CD4-positive, alpha-beta T cell treated with Interleukin-2 at 100 ng/mL for 4 hours (primary cell): ENCODE measurements around the gene TEX19.
"Not testable (repeated sequence)": the region's sequence is repeated elsewhere in the genome, so short reads cannot be mapped to it uniquely, and the experiment has no call there.

Source experiments
- DNase-seq: peaks from one replicate; pipeline ENCODE4 v3.0.0-alpha.2; 2020; ENCODE audit warnings: low spot score

TEX19 gene

GRCh38 chr17:82356845-82357355 lies 2.1 kb upstream of the TEX19 start:
- no peak for DNase-seq

GRCh38 chr17:82357394-82357793 lies 1.7 kb upstream of the TEX19 start:
- DNase-seq: no peak

DNA sequence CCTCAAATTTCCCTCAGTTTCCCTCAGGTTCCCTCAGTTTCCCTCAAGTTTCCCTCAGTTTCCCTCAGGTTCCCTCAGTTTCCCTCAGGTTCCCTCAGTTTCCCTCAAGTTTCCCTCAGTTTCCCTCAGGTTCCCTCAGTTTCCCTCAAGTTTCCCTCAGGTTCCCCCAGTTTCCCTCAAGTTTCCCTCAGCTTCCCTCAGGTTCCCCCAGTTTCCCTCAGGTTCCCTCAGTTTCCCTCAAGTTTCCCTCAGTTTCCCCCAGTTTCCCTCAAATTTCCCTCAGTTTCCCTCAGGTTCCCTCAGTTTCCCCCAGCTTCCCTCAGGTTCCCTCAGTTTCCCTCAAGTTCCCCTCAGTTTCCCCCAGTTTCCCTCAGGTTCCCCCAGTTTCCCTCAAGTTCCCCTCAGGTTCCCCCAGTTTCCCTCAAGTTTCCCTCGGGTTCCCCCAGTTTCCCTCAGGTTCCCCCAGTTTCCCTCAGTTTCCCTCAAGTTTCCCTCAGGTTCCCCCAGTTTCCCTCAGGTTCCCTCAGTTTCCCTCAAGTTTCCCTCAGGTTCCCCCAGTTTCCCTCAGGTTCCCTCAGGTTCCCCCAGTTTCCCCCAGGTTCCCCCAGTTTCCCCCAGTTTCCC lies 516 bp downstream of the TEX19 start:
- not testable (repeated sequence) for DNase-seq

- no peak for DNase-seq
Observed at GRCh38 chr17:82361885-82362633, 3.0 kb downstream of the TEX19 start.

GRCh38 chr17:82365606-82366295 lies 6.7 kb downstream of the TEX19 start:
- no peak for DNase-seq

- DNase-seq: no peak
Observed at GRCh38 chr17:82366749-82367148, 7.7 kb downstream of the TEX19 start.

GRCh38 chr17:82367724-82368524 lies 8.9 kb downstream of the TEX19 start:
- DNase-seq: no peak

DNA sequence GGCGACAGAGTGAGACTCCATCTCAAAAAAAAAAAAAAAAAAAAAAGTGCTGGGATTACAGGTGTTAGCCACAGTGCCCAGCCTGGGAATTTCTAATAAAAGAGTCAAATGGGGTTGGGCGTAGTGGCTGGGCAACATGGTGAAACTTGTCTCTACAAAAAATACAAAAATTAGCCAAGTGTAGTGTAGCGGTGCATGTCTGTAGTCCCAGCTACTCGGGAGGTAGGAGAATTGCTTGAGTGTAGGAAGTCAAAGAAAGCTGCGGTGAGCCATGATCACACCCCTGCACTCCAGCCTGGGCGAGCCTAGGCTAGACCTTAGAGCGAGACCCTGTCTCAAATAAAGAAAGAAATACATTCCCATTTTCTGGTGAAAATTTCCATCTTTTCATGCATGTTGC lies 10.2 kb downstream of the TEX19 start:
- DNase-seq: no peak

DNA sequence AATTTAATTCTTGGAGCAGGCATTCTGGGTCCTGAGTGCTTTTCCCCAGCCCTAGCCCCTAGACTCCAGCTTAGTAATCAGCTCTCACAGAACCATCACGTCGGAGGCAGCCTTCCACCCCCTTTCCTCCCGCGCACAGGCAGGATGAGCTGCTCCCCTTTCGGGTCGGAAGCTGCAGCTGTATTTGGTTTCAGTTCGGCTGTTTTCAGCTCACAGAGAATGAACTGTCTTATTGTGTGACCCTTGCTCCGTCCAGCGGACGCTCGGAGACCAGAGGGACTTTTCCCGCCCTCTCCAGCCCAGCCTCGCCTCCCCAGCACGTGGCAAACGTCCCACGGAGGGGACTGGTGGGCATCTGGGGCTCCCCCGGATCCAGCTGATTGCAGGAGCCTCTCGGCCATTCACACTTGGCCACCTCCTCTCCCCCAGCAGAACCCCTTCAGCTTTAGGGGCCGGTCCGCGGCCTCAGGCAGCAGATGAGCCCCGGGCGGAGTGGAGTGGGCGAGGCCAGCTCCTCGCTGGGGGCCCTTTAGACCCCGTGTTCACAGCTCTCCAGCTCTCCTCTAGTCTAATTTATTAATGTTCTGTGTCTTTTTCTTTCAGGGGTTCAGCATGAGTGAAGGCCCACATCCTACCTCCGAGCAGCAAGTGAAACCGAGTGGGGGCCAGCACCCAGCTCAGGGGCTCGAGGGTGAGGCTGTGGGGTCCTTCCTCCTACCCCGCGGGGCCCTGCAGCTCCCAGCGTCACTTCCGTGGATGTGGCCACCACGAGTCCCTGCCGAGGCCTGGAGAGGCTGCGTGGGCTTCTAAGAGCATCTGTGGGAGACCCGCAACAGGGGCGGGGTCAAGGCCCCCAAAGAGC lies 11.7 kb downstream of the TEX19 start:
- peak; percentile 7 for DNase-seq

- DNase-seq: no peak
Observed at GRCh38 chr17:82371333-82372248, 12.5 kb downstream of the TEX19 start, which contains the start of gene UTS2R. Gene UTS2R (plus strand): TSS chr17:82371765. CDS start chr17:82374325, 2,560 bp downstream.

DNA sequence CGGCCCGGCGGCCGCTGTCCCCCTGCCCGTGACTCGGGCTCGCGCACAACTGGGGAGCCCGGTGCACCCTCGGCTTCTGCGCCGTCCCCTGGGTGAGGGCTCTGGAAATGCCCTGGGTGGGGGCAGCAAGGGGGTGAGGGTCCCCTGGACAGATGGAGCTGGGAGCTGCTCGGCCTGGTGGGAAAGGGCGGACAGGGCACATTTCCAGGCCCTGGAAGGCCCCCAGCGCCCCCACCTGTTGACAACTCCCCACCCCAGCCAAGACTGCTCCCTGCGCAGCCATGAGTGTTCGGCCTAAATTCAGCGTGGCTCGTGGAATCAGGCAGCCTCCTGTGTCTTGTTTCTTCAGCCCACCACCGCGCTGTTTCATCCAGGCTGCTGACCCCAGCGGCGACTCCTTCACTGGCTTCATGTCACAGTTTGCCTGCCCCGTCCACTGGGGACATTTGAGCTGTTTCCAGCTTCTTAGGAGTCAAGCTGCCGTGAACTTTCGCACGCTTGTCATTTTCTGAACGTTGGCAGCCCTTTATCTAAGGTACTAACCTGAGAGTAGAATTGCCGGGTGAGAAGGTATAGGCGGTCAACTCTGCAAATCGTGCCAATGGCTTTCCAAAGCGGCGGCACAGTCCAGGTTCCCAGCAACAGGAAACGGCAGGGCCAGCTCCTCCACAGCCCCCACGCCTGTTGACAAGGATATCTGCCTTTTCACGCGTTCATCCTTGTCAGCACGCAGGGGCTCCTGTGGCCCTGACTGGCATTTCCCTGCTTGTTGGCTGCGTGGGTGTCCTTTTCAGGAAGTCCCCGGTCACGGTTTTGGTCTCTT lies 13.4 kb downstream of the TEX19 start:
- DNase-seq: no peak

DNA sequence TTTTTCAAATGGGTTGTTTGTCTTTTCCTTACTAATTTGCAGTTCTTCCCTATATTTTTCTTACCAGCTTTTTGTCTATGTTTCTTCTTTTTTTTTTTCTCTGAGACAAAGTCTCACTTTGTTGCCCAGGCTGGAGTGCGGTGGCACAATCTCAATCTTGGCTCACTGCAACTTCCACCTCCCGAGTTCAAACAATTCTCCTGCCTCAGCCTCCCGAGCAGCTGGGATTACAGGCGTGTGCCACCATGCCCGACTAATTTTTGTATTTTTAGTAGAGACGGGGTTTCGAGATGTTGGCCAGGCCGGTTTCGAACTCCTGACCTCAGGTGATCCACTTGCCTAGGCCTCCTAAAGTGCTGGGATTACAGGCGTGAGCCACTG lies 14.0 kb downstream of the TEX19 start:
- DNase-seq: not testable (repeated sequence)

DNA sequence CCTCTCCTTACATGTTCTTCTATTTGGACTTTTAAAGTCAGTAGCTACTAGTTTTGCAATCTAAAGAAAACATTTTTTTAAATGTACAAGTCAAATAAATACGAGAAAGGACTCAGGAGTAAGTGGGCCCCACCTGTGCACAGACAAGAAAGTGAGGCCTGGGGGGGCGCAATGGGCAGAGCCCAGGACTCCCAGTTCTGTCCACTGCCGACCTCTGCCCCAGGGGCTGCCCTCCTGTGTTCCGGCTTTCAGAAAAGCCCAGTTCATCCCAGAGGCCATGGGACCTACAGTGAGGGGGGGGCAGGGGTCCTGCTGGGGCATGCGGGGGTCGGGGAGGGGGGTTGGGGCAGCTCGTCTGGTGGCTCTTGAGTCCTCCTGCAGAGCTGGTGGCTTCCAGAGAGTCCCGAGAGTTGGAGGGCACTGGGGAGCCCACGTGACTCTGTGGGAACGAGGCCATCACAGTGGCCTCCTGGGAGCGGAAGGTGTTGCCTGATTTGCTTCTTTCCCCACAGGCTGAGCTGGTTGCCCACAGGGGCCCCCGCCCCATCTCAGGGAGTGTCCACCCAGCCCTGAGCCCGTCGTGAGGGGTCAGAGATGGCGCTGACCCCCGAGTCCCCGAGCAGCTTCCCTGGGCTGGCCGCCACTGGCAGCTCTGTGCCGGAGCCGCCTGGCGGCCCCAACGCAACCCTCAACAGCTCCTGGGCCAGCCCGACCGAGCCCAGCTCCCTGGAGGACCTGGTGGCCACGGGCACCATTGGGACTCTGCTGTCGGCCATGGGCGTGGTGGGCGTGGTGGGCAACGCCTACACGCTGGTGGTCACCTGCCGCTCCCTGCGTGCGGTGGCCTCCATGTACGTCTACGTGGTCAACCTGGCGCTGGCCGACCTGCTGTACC lies 14.9 kb downstream of the TEX19 start:
- no peak for DNase-seq

DNA sequence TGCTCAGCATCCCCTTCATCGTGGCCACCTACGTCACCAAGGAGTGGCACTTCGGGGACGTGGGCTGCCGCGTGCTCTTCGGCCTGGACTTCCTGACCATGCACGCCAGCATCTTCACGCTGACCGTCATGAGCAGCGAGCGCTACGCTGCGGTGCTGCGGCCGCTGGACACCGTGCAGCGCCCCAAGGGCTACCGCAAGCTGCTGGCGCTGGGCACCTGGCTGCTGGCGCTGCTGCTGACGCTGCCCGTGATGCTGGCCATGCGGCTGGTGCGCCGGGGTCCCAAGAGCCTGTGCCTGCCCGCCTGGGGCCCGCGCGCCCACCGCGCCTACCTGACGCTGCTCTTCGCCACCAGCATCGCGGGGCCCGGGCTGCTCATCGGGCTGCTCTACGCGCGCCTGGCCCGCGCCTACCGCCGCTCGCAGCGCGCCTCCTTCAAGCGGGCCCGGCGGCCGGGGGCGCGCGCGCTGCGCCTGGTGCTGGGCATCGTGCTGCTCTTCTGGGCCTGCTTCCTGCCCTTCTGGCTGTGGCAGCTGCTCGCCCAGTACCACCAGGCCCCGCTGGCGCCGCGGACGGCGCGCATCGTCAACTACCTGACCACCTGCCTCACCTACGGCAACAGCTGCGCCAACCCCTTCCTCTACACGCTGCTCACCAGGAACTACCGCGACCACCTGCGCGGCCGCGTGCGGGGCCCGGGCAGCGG lies 15.7 kb downstream of the TEX19 start:
- no peak for DNase-seq

- DNase-seq: no peak
Observed at GRCh38 chr17:82375359-82376041, 16.5 kb downstream of the TEX19 start.

DNA sequence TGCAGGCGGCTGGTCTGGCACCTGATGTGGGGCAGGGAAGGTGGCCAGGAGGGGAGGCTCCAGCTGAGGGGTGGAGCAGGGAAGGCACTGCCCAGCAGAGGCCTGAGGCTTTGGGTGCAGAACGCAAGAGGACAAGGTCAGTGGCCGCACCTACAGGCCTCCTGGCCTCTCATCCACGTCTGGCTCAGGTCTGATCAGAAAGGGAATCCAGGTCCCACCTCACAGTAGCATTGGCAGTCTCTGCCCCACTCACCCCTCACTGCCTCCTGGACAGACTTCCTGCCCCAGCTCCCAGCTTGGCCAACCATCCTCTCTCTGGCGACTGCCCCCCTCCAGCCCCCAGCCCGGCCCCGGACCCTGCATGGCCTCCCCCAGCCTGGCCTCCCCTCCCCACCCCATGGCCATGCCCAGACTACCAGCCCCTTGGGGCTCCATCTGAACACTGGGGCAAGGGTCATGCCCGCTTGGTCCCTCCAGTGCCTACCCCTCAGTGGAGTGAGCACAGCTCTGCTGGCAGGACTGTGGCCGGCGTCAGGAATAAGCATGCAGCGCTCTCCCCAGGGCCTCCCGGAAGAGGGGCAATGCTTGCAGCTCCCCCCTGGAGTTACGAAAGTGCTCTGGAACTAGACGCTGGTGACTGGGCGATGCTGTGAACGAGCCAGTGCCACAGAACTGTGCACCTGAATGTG lies 17.1 kb downstream of the TEX19 start:
- no peak for DNase-seq
